GM23338 (cell line): ENCODE measurements around the gene MAPK6. TPM values are rescaled to one million over a fixed set of nuclear protein-coding genes. Genes with fewer than 3 reads are reported as not detected.

Experiments used
- ATAC-seq: fragments of 200-7000 bp; cut with Tn5 transposase; 3 replicates; pipeline ENCODE4 v1.9.1; 2020
- DNase-seq: peaks from one replicate; pipeline ENCODE4 v3.0.0-alpha.2; 2015; ENCODE audit warnings: low spot score
- H2AFZ ChIP-seq: fragments of 200-600 bp; sonication (generic); 2 replicates; pipeline ENCODE4 v1.8.0; 2016; ENCODE audit warnings: antibody characterized with exemption, mild to moderate bottlenecking, moderate library complexity
- H3F3A ChIP-seq: fragments of 200-600 bp; sonication (generic); replicated peaks from 2 replicates; pipeline ENCODE4 v1.8.0; 2017; ENCODE audit warnings: antibody characterized with exemption, mixed run types, low read depth
- H3K27ac ChIP-seq: fragments of 200-600 bp; sonication (generic); 2 replicates; pipeline ENCODE4 v1.6.1; 2016; ENCODE audit warnings: low read depth
- H3K27me3 ChIP-seq: fragments of 200-600 bp; sonication (generic); 2 replicates; pipeline ENCODE4 v1.8.0; 2016; ENCODE audit warnings: mild to moderate bottlenecking, mixed run types, moderate library complexity; ENCODE audit not compliant: insufficient read depth
- H3K36me3 ChIP-seq: fragments of 200-600 bp; sonication (generic); 2 replicates; pipeline ENCODE4 v1.8.0; 2016; ENCODE audit warnings: mild to moderate bottlenecking; ENCODE audit not compliant: insufficient read depth
- H3K4me1 ChIP-seq: fragments of 200-600 bp; sonication (generic); 2 replicates; pipeline ENCODE4 v1.8.0; 2016; ENCODE audit warnings: mild to moderate bottlenecking, moderate library complexity; ENCODE audit not compliant: insufficient read depth
- H3K4me2 ChIP-seq: fragments of 200-600 bp; sonication (generic); 2 replicates; pipeline ENCODE4 v1.7.1; 2017; ENCODE audit warnings: mixed run types
- H3K4me3 ChIP-seq: fragments of 200-600 bp; sonication (generic); 2 replicates; pipeline ENCODE4 v1.6.1; 2016; ENCODE audit warnings: mixed run types
- H3K79me2 ChIP-seq: fragments of 200-600 bp; sonication (generic); replicated peaks from 2 replicates; pipeline ENCODE4 v1.8.0; 2017; ENCODE audit warnings: mild to moderate bottlenecking; ENCODE audit not compliant: insufficient read depth
- H3K9me2 ChIP-seq: fragments of 200-600 bp; sonication (generic); 2 replicates; pipeline ENCODE4 v1.8.0; 2017; ENCODE audit not compliant: insufficient read depth
- H4K20me1 ChIP-seq: fragments of 200-600 bp; sonication (generic); replicated peaks from 2 replicates; pipeline ENCODE4 v1.8.0; 2017; ENCODE audit warnings: mild to moderate bottlenecking; ENCODE audit not compliant: insufficient read depth
- H3K27ac Mint-ChIP-seq: 2 replicates; pipeline ENCODE4 v1.8.0; 2020; ENCODE audit warnings: inconsistent platforms, mild to moderate bottlenecking, moderate library complexity, mixed read lengths
- H3K27me3 Mint-ChIP-seq: 3 replicates; pipeline ENCODE4 v1.8.0; 2022; ENCODE audit warnings: low read depth, mild to moderate bottlenecking, moderate library complexity, mixed read lengths, inconsistent platforms; ENCODE audit not compliant: insufficient read depth, poor library complexity
- H3K36me3 Mint-ChIP-seq: 3 replicates; pipeline ENCODE4 v1.8.0; 2021; ENCODE audit warnings: low read depth, mild to moderate bottlenecking, inconsistent platforms, moderate library complexity, mixed read lengths
- H3K4me1 Mint-ChIP-seq: 3 replicates; pipeline ENCODE4 v1.8.0; 2020; ENCODE audit warnings: mild to moderate bottlenecking, inconsistent platforms, mixed read lengths
- H3K4me3 Mint-ChIP-seq: 3 replicates; pipeline ENCODE4 v1.8.0; 2021; ENCODE audit warnings: moderate library complexity, mild to moderate bottlenecking, inconsistent platforms, mixed read lengths
- H3K9me3 Mint-ChIP-seq: 3 replicates; pipeline ENCODE4 v1.8.0; 2020; ENCODE audit warnings: moderate library complexity, mild to moderate bottlenecking, inconsistent platforms, mixed read lengths
- EZH2 ChIP-seq: fragments of 200-600 bp; sonication (generic); IDR thresholded peaks from one replicate; pipeline ENCODE4 v1.8.0; 2017; ENCODE audit warnings: antibody characterized with exemption, mild to moderate bottlenecking, low read depth; ENCODE audit not compliant: unreplicated experiment
- STAT1 ChIP-seq: IDR thresholded peaks from one replicate; pipeline ENCODE4 v1.6.1; 2016; ENCODE audit warnings: antibody characterized with exemption; ENCODE audit not compliant: unreplicated experiment
- polyA plus RNA-seq: library from polyadenylated mRNA; unstranded; fragments of >200 nt; fragmentation: Nextera tagmentation; extraction: Ambion mirVana; gene quantifications from 2 replicates; pipeline ENCODE4 v1.2.1, GENCODE V29; 2016
- total RNA-seq: library from RNA; depleted of rRNA; stranded (reverse); fragments of >200 nt; shearing (Covaris generic); gene quantifications from 2 replicates; pipeline ENCODE4 v1.2.3, GENCODE V29; 2014
- TF ChIP-seq, protein P1 (sequence below): IDR thresholded peaks from one replicate; pipeline ENCODE4 v1.6.1; 2018; ENCODE audit warnings: antibody characterized with exemption; ENCODE audit not compliant: unreplicated experiment
- TF ChIP-seq, protein P2 (sequence below): IDR thresholded peaks from 2 replicates; pipeline ENCODE4 v1.6.1; 2016; ENCODE audit warnings: antibody characterized with exemption
- TF ChIP-seq, protein P3 (sequence below): fragments of 250-450 bp; sonication (Bioruptor Pico); IDR thresholded peaks from 2 replicates; pipeline ENCODE4 v1.5.0; 2020; ENCODE audit warnings: mild to moderate bottlenecking, moderate library complexity

The MAPK6 gene
- total and polyA plus RNA-seq, 2 experiments from 2014 or later: 40.9 to 92.3 TPM

DNA sequence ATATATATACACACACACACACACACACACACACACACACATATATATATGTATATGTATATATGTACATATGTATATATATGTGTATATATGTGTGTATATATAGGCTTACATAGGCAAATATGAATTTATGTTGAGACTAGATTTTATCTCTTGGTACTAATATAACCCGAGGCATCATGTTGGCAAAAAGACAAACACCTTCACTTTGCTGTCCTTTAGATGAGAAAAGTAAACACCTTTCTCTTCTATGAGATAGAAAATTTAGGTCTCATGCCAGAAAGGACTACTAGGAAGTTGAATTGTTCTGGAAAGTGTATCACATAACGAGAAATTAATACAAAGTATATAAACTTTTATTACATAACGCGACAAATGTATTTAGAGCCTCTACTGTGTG, 27.9 kb upstream of the MAPK6 start:
- peaks cover 3% of the 10 kb centered on the region for H3K27me3 Mint-ChIP-seq

More for the DNA sequence above, 27.9 kb upstream of the MAPK6 start:
- Mint-ChIP-seq H3K9me3 (no peaks in the 10 kb centered on the region), H3K27ac (no peak overlapping the region), H3K4me1 (no peaks in the 10 kb centered on the region), H3K4me3 (no peak overlapping the region), H3K36me3 (no peaks in the 10 kb centered on the region)
- Histone ChIP-seq H3F3A (no peaks in the 10 kb centered on the region), H3K36me3 (no peaks in the 10 kb centered on the region), H3K79me2 (no peaks in the 10 kb centered on the region), H4K20me1 (no peaks in the 10 kb centered on the region), H3K4me2 (no peak overlapping the region), H3K4me1 (no peaks in the 10 kb centered on the region), H3K27me3 (no peaks in the 10 kb centered on the region), H3K9me2 (0 out of 2 replicates have a peak, but pooled peaks cover 3% of the 10 kb centered on the region), H3K4me3 (no peak overlapping the region), H2AFZ (no peak overlapping the region), H3K27ac (no peak overlapping the region)
- DNase-seq (no peak), ATAC-seq (no peak)
- TF ChIP-seq, protein P1, sequence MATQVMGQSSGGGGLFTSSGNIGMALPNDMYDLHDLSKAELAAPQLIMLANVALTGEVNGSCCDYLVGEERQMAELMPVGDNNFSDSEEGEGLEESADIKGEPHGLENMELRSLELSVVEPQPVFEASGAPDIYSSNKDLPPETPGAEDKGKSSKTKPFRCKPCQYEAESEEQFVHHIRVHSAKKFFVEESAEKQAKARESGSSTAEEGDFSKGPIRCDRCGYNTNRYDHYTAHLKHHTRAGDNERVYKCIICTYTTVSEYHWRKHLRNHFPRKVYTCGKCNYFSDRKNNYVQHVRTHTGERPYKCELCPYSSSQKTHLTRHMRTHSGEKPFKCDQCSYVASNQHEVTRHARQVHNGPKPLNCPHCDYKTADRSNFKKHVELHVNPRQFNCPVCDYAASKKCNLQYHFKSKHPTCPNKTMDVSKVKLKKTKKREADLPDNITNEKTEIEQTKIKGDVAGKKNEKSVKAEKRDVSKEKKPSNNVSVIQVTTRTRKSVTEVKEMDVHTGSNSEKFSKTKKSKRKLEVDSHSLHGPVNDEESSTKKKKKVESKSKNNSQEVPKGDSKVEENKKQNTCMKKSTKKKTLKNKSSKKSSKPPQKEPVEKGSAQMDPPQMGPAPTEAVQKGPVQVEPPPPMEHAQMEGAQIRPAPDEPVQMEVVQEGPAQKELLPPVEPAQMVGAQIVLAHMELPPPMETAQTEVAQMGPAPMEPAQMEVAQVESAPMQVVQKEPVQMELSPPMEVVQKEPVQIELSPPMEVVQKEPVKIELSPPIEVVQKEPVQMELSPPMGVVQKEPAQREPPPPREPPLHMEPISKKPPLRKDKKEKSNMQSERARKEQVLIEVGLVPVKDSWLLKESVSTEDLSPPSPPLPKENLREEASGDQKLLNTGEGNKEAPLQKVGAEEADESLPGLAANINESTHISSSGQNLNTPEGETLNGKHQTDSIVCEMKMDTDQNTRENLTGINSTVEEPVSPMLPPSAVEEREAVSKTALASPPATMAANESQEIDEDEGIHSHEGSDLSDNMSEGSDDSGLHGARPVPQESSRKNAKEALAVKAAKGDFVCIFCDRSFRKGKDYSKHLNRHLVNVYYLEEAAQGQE: no peak
- TF ChIP-seq, protein P2, sequence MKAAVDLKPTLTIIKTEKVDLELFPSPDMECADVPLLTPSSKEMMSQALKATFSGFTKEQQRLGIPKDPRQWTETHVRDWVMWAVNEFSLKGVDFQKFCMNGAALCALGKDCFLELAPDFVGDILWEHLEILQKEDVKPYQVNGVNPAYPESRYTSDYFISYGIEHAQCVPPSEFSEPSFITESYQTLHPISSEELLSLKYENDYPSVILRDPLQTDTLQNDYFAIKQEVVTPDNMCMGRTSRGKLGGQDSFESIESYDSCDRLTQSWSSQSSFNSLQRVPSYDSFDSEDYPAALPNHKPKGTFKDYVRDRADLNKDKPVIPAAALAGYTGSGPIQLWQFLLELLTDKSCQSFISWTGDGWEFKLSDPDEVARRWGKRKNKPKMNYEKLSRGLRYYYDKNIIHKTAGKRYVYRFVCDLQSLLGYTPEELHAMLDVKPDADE: no peak
- no peak for TF ChIP-seq STAT1
- TF ChIP-seq, protein P3, sequence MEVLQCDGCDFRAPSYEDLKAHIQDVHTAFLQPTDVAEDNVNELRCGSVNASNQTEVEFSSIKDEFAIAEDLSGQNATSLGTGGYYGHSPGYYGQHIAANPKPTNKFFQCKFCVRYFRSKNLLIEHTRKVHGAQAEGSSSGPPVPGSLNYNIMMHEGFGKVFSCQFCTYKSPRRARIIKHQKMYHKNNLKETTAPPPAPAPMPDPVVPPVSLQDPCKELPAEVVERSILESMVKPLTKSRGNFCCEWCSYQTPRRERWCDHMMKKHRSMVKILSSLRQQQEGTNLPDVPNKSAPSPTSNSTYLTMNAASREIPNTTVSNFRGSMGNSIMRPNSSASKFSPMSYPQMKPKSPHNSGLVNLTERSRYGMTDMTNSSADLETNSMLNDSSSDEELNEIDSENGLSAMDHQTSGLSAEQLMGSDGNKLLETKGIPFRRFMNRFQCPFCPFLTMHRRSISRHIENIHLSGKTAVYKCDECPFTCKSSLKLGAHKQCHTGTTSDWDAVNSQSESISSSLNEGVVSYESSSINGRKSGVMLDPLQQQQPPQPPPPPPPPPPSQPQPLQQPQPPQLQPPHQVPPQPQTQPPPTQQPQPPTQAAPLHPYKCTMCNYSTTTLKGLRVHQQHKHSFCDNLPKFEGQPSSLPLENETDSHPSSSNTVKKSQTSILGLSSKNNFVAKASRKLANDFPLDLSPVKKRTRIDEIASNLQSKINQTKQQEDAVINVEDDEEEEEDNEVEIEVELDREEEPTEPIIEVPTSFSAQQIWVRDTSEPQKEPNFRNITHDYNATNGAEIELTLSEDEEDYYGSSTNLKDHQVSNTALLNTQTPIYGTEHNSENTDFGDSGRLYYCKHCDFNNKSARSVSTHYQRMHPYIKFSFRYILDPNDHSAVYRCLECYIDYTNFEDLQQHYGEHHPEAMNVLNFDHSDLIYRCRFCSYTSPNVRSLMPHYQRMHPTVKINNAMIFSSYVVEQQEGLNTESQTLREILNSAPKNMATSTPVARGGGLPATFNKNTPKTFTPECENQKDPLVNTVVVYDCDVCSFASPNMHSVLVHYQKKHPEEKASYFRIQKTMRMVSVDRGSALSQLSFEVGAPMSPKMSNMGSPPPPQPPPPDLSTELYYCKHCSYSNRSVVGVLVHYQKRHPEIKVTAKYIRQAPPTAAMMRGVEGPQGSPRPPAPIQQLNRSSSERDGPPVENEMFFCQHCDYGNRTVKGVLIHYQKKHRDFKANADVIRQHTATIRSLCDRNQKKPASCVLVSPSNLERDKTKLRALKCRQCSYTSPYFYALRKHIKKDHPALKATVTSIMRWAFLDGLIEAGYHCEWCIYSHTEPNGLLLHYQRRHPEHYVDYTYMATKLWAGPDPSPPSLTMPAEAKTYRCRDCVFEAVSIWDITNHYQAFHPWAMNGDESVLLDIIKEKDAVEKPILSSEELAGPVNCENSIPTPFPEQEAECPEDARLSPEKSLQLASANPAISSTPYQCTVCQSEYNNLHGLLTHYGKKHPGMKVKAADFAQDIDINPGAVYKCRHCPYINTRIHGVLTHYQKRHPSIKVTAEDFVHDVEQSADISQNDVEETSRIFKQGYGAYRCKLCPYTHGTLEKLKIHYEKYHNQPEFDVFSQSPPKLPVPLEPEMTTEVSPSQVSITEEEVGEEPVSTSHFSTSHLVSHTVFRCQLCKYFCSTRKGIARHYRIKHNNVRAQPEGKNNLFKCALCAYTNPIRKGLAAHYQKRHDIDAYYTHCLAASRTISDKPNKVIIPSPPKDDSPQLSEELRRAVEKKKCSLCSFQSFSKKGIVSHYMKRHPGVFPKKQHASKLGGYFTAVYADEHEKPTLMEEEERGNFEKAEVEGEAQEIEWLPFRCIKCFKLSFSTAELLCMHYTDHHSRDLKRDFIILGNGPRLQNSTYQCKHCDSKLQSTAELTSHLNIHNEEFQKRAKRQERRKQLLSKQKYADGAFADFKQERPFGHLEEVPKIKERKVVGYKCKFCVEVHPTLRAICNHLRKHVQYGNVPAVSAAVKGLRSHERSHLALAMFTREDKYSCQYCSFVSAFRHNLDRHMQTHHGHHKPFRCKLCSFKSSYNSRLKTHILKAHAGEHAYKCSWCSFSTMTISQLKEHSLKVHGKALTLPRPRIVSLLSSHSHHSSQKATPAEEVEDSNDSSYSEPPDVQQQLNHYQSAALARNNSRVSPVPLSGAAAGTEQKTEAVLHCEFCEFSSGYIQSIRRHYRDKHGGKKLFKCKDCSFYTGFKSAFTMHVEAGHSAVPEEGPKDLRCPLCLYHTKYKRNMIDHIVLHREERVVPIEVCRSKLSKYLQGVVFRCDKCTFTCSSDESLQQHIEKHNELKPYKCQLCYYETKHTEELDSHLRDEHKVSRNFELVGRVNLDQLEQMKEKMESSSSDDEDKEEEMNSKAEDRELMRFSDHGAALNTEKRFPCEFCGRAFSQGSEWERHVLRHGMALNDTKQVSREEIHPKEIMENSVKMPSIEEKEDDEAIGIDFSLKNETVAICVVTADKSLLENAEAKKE (CRISPR knock-in tag): no peak
- no peak for TF ChIP-seq EZH2
